BE2C (cell line): ENCODE measurements around the gene CBLL1.

ENCODE experiments used
- DNase-seq: peaks from one replicate; pipeline ENCODE4 v3.0.0-alpha.2; 2020
- H3K27me3 ChIP-seq: fragments of 250-450 bp; sonication (Bioruptor Pico); 2 replicates; pipeline ENCODE4 v1.5.1; 2020; ENCODE audit warnings: mild to moderate bottlenecking
- H3K36me3 ChIP-seq: fragments of 250-450 bp; sonication (Bioruptor Pico); 2 replicates; pipeline ENCODE4 v1.5.1; 2020; ENCODE audit warnings: mild to moderate bottlenecking
- H3K4me1 ChIP-seq: fragments of 250-450 bp; sonication (Bioruptor Pico); 2 replicates; pipeline ENCODE4 v1.5.1; 2020
- H3K4me3 ChIP-seq: 2 replicates; pipeline ENCODE4 v1.5.1; 2011; ENCODE audit warnings: low read depth, low read length
- H3K9me3 ChIP-seq: fragments of 250-450 bp; sonication (Bioruptor Pico); 2 replicates; pipeline ENCODE4 v1.5.1; 2020
- TF ChIP-seq, protein P1 (sequence below): IDR thresholded peaks from 2 replicates; pipeline ENCODE4 v1.5.1; 2012; ENCODE audit warnings: mild to moderate bottlenecking, low read depth, low read length

CBLL1 gene

DNA sequence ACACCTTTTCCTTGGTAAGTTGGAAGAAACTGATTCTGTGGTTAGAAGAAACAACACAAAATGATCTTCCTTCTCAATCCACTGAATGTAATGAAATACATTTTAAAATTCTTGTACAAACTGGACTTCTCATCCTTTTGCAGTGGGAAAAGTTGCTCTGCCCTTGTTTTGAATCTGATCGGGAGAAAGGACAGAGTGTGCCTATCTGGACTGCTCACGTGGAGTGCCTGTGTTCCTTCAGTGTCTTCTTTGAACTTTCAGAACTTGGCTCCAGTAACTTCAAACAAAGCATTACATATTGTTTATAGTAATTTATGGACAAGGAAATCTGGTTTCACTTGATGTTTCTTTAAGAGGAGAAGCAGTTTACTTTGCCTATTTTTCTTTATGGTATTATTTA is 42.0 kb downstream of the CBLL1 start:
- Histone ChIP-seq H3K4me1 (no peaks in the 10 kb centered on the region), H3K9me3 (no peaks in the 10 kb centered on the region), H3K4me3 (no peak overlapping the region), H3K27me3 (peaks cover 41% of the 10 kb centered on the region), H3K36me3 (no peaks in the 10 kb centered on the region)
- TF ChIP-seq, protein P1, sequence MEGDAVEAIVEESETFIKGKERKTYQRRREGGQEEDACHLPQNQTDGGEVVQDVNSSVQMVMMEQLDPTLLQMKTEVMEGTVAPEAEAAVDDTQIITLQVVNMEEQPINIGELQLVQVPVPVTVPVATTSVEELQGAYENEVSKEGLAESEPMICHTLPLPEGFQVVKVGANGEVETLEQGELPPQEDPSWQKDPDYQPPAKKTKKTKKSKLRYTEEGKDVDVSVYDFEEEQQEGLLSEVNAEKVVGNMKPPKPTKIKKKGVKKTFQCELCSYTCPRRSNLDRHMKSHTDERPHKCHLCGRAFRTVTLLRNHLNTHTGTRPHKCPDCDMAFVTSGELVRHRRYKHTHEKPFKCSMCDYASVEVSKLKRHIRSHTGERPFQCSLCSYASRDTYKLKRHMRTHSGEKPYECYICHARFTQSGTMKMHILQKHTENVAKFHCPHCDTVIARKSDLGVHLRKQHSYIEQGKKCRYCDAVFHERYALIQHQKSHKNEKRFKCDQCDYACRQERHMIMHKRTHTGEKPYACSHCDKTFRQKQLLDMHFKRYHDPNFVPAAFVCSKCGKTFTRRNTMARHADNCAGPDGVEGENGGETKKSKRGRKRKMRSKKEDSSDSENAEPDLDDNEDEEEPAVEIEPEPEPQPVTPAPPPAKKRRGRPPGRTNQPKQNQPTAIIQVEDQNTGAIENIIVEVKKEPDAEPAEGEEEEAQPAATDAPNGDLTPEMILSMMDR, result no peak
- DNase-seq, result no peak

- Histone ChIP-seq H3K4me1 (no peaks in the 10 kb centered on the region), H3K27me3 (peaks cover 50% of the 10 kb centered on the region), H3K9me3 (no peaks in the 10 kb centered on the region), H3K4me3 (no peak overlapping the region), H3K36me3 (no peaks in the 10 kb centered on the region)
- DNase-seq, result no peak
- TF ChIP-seq, protein P1, result no peak
Observed at GRCh38 chr7:107788216-107788615, 44.3 kb downstream of the CBLL1 start.

DNA sequence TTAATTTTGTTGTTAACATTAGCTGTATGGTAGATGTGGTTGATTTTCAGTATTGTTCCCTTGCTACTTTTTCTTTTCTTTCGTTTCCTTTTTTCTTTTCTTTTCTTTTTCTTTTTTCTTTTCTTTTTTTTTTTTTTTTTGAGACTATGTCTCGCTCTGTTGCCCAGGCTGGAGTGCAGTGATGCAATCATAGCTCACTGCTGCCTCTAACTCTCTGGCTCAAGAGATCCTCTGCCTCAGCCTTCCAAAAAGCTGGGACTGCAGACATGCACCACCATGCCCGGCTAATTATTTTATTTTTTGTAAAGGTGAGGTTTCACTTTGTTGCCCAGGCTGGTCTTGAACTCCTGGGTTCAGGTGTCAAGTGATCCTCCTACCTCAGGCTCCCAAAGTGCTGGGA is 44.7 kb downstream of the CBLL1 start:
- Histone ChIP-seq H3K27me3 (peaks cover 53% of the 10 kb centered on the region), H3K4me3 (no peak overlapping the region), H3K9me3 (no peaks in the 10 kb centered on the region), H3K4me1 (no peaks in the 10 kb centered on the region), H3K36me3 (no peaks in the 10 kb centered on the region)
- TF ChIP-seq, protein P1, result no peak
- no peak for DNase-seq

DNA sequence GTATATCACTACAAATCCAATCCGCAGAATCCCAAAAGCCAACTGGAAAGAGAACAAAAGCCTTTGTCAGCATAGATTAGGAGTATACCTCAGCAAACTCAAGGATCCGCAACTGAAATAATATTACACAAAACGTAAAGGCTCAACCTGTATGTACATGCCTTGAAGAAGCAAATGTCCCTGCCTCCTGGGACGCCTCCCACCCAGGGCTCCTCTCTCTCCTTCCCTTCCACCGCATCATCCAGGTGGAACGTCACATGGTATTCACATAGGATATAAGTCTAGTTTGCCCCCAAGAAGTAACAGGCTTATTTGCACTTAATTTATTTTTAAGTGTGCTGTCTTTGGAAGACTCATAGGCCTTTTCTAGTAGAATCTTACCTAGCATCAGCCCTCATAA is 45.7 kb downstream of the CBLL1 start:
- H3K4me3 ChIP-seq, result no peak overlapping the region
- TF ChIP-seq, protein P1, result no peak
- no peaks in the 10 kb centered on the region for H3K4me1 ChIP-seq
- H3K27me3 ChIP-seq, result peaks cover 58% of the 10 kb centered on the region
- DNase-seq, result no peak
- no peaks in the 10 kb centered on the region for H3K36me3 ChIP-seq
- no peaks in the 10 kb centered on the region for H3K9me3 ChIP-seq

- no peaks in the 10 kb centered on the region for H3K4me1 ChIP-seq
- no peak for DNase-seq
- H3K9me3 ChIP-seq, result no peaks in the 10 kb centered on the region
- no peaks in the 10 kb centered on the region for H3K36me3 ChIP-seq
- TF ChIP-seq, protein P1, result no peak
- no peak overlapping the region for H3K4me3 ChIP-seq
- peaks cover 40% of the 10 kb centered on the region for H3K27me3 ChIP-seq
Observed at GRCh38 chr7:107792364-107792763, 48.4 kb downstream of the CBLL1 start.

- Histone ChIP-seq H3K9me3 (no peaks in the 10 kb centered on the region), H3K36me3 (no peaks in the 10 kb centered on the region), H3K4me1 (no peaks in the 10 kb centered on the region), H3K4me3 (no peak overlapping the region), H3K27me3 (peaks cover 7% of the 10 kb centered on the region)
- no peak for DNase-seq
- TF ChIP-seq, protein P1, result no peak
Observed at GRCh38 chr7:107799647-107800264, 55.8 kb downstream of the CBLL1 start.
